ENCODE results near the gene FOXJ1. TPM values are rescaled to one million over a fixed set of nuclear protein-coding genes. Genes with fewer than 3 reads are reported as not detected.

Gene FOXJ1
- total RNA-seq (2021; fragmentation: NEBNext Ultra II Directional; extraction: Animal tissue kit (Norgen Biotek cat#: 25700)): 4.9 and 5.4 TPM in 2 replicates
- polyA plus RNA-seq (2011; rRNA removed): 4.6 and 4.7 TPM in 2 replicates
- polyA plus RNA-seq (2011; cell fraction: cytosol; rRNA removed): 3.7 TPM
- 3.7 TPM for polyA plus RNA-seq (2011; cell fraction: nucleus; rRNA removed)
- 3.2 to 6.3 TPM (median 4.8 TPM) in 4 replicates for polyA plus RNA-seq (2012, experiment 1 of 2)
- polyA plus RNA-seq (2012, experiment 2 of 2): 4.5 TPM
- 5.4 TPM for polyA plus RNA-seq (2013, experiment 1 of 2)
- 5.7 TPM for polyA plus RNA-seq (2013, experiment 2 of 2)
- 1.3 TPM in 2 replicates for polyA minus RNA-seq (2011; rRNA and poly(A)+ RNA removed)
- polyA minus RNA-seq (2011; cell fraction: cytosol; rRNA and poly(A)+ RNA removed): 3.4 TPM
- 2.7 TPM for polyA minus RNA-seq (2011; cell fraction: nucleus; rRNA and poly(A)+ RNA removed)
- long read RNA-seq, experiment 1, partial matches to known transcripts: 3 of 9 reads
- long read RNA-seq, experiment 1, other reads (novel, unspliced or antisense): 6 of 9 reads
- long read RNA-seq, experiment 2: 0 reads

GRCh38 chr17:76141212-76142038, at the start of gene FOXJ1:
TSS of gene FOXJ1 (minus strand) at chr17:76141245. CDS start at chr17:76140395, 850 bp downstream.
- peak within 1 kb of the TSS; percentile 72; the same call in 1 of the 2 replicates for H2BK20ac ChIP-seq (ENCODE audit: low read length)
- no peak within 1 kb of the TSS; the same call in 1 of the 2 replicates for H4K8ac ChIP-seq (ENCODE audit: extremely low read depth, insufficient read depth, low read length)
- H3K27ac ChIP-seq (ENCODE audit: low read depth, low read length): no peak within 1 kb of the TSS
- H3K23me2 ChIP-seq (ENCODE audit: low read depth, low read length): peaks cover 15% of the 10 kb centered on the region
- H3K79me2 ChIP-seq (ENCODE audit: control insufficient read depth in 1 of 2, insufficient read depth in 2 of 2, low read length in 2 of 2): no peaks in the 10 kb centered on the region
- H2BK5ac ChIP-seq (ENCODE audit: low read depth, low read length): peak within 1 kb of the TSS; percentile 64; the same call in 1 of the 2 replicates
- H3K79me1 ChIP-seq (ENCODE audit: low read depth, low read length): no peaks in the 10 kb centered on the region
- peak within 1 kb of the TSS; percentile 76; the same call in 1 of the 2 replicates for H2BK15ac ChIP-seq (ENCODE audit: low read length)
- peaks cover 17 to 59% (median 54%) of the 10 kb centered on the region in 4 experiments for H3K4me1 ChIP-seq (replicated peaks in 1 of 4; ENCODE audit: control insufficient read depth in 3 of 4, insufficient read depth in 4 of 4, low read length in 3 of 4)
- ChIA-PET CTCF (ENCODE audit: partially characterized antibody) (interaction anchor here (1.5 to 24.4 kb wide), 6 partner anchors 14 to 229 kb away, joined by 4 to 778 read pairs (median 55); partner anchors contain the start of gene EXOC7), POLR2A (ENCODE audit: partially characterized antibody) (interaction anchor here (0.7 to 7.5 kb wide), 9 partner anchors 9 to 132 kb away, joined by 3 to 64 read pairs (median 5); partner anchors contain the start of gene EXOC7)
- H2BK12ac ChIP-seq (ENCODE audit: low read depth, low read length): peak within 1 kb of the TSS; percentile 91; the same call in 1 of the 2 replicates
- no peaks in the 10 kb centered on the region for H3K9me3 ChIP-seq (ENCODE audit: insufficient read depth in 2 of 2, low read depth in 1 of 2, low read length in 1 of 2)
- 5% methylated on average over 27 of the region's 59 CpGs; no CpG with 5 or more reads in 1 of the 2 experiments for WGBS, 2 experiments (ENCODE audit: extremely low coverage in 1 of 2, insufficient coverage in 1 of 2, insufficient read length in 1 of 2, insufficient replicate concordance in 2 of 2, low coverage in 1 of 2, low lambda C conversion rate in 2 of 2, missing lambda C conversion rate in 1 of 2)
- H2AFZ ChIP-seq (ENCODE audit: low read length): peak within 1 kb of the TSS; percentile 76; the same call in 1 of the 2 replicates
- peak within 1 kb of the TSS in 3 of 4 experiments; percentile 15 to 65 (median 16); a peak in 4 of 7 replicates for H3K9ac ChIP-seq (replicated peaks in 1 of 4; ENCODE audit: extremely low read depth in 1 of 4, low read depth in 3 of 4, low read length in 3 of 4)
- no peaks in the 10 kb centered on the region for H3K36me3 ChIP-seq (ENCODE audit: control insufficient read depth in 2 of 4, insufficient read depth in 4 of 4, low read length in 3 of 4)
- H3K4ac ChIP-seq (replicated peaks; ENCODE audit: insufficient read length, low read depth, low read length): no peak within 1 kb of the TSS
- H2BK120ac ChIP-seq (replicated peaks; ENCODE audit: low read depth, low read length): no peak within 1 kb of the TSS
- no peaks in the 10 kb centered on the region for H4K20me1 ChIP-seq (replicated peaks in 1 of 2; ENCODE audit: control insufficient read depth in 1 of 2, insufficient read depth in 2 of 2, low read length in 2 of 2)
- DNase-seq (ENCODE audit: low read depth in 1 of 2, low spot score in 2 of 2): peak; percentile 88 to 100
- H3K18ac ChIP-seq (ENCODE audit: extremely low read depth, low read length): peak within 1 kb of the TSS; percentile 63; the same call in 1 of the 2 replicates
- H3K4me2 ChIP-seq (ENCODE audit: insufficient read depth in 1 of 2, low read depth in 2 of 2, low read length in 2 of 2): peak within 1 kb of the TSS; percentile 92 to 97
- H4K91ac ChIP-seq (replicated peaks; ENCODE audit: insufficient read length, low read length): peak within 1 kb of the TSS; percentile 83
- H3K23ac ChIP-seq (ENCODE audit: insufficient read length): no peak within 1 kb of the TSS
- H3K4me3 ChIP-seq (ENCODE audit: extremely low read depth in 1 of 4, insufficient read depth in 2 of 4, low read depth in 3 of 4, low read length in 4 of 4): peak within 1 kb of the TSS; percentile 53 to 71 (median 58)
- H4K5ac ChIP-seq (ENCODE audit: insufficient read length, low read depth, low read length): peak within 1 kb of the TSS; percentile 11
- peaks cover 31 to 67% (median 60%) of the 10 kb centered on the region in 4 experiments for H3K27me3 ChIP-seq (replicated peaks in 1 of 4; ENCODE audit: control insufficient read depth in 3 of 4, extremely low read depth in 1 of 4, insufficient read depth in 3 of 4, low read length in 3 of 4)
- H3K14ac ChIP-seq (ENCODE audit: insufficient read length): no peak within 1 kb of the TSS
- no peak within 1 kb of the TSS for H3K56ac ChIP-seq (replicated peaks; ENCODE audit: insufficient read length, low read depth, low read length)
- FAIRE-seq: peak; percentile 71
- H2AK5ac ChIP-seq (ENCODE audit: low read depth, low read length): no peak within 1 kb of the TSS
- TF ChIP-seq HDAC2 (IDR thresholded peaks at IDR 0.05; ENCODE audit: borderline replicate concordance in 1 of 2, low read depth in 2 of 2, low read length in 2 of 2) (peak in 1 of 2 experiments; percentile 76; a peak in 1 of 4 replicates), EGR1 (IDR thresholded peaks at IDR 0.05; ENCODE audit: borderline replicate concordance, low read depth, low read length) (peak; percentile 70; the same call in 1 of the 2 replicates), KDM1A (IDR thresholded peaks at IDR 0.05; ENCODE audit: borderline replicate concordance, low read length) (0 out of 2 replicates have a peak, but pooled peaks have one; percentile 31), SP4 (IDR thresholded peaks at IDR 0.05; ENCODE audit: low read length) (peak; percentile 67; the same call in 1 of the 2 replicates), EZH2 (IDR thresholded peaks at IDR 0.05; ENCODE audit: low read depth, low read length, severe bottlenecking) (peak; percentile 49), CTBP2 (IDR thresholded peaks at IDR 0.05; ENCODE audit: borderline replicate concordance, insufficient read depth, insufficient read length, low read length) (peak; percentile 96), CHD2 (IDR thresholded peaks at IDR 0.05; ENCODE audit: low read length) (peak; percentile 74)

Measured in H1 (cell line).